Stimulated activated CD4-positive, alpha-beta T cell treated with anti-CD3 and anti-CD28 coated beads, Interleukin-1b, Interleukin-23, amount 100 ng/mL, for 4 hours (primary cell): Measurements from ENCODE around the gene ZNF625.
"Not testable (repeated sequence)": the region's sequence is repeated elsewhere in the genome, so short reads cannot be mapped to it uniquely, and the experiment has no call there.

Source experiments
- DNase-seq, 2 donors: peaks; one replicate each; pipeline ENCODE4 v3.0.0-alpha.2; 2020; ENCODE audit warnings: low read depth in 2 of 2

ZNF625 gene

GRCh38 chr19:12137221-12137940 lies 19.2 kb downstream of the ZNF625 start:
- DNase-seq: no peak

- DNase-seq: no peak
Observed at GRCh38 chr19:12133069-12133468, 23.5 kb downstream of the ZNF625 start.

- no peak for DNase-seq
Observed at GRCh38 chr19:12126707-12127106, 29.8 kb downstream of the ZNF625 start.

GRCh38 chr19:12117201-12117970 lies 39.1 kb downstream of the ZNF625 start:
- DNase-seq: no peak

GRCh38 chr19:12113121-12113520 lies 43.4 kb downstream of the ZNF625 start:
- DNase-seq: no peak

GRCh38 chr19:12112701-12113100 lies 43.8 kb downstream of the ZNF625 start:
- no peak for DNase-seq

GRCh38 chr19:12111943-12112637 lies 44.4 kb downstream of the ZNF625 start:
- no peak for DNase-seq

GRCh38 chr19:12111176-12111575 lies 45.4 kb downstream of the ZNF625 start:
- no peak for DNase-seq

- DNase-seq: not testable (repeated sequence)
Observed at GRCh38 chr19:12103909-12104308, 52.6 kb downstream of the ZNF625 start.

- DNase-seq: no peak
Observed at GRCh38 chr19:12098040-12098439, 58.5 kb downstream of the ZNF625 start.

- DNase-seq: no peak
Observed at GRCh38 chr19:12095111-12095790, 61.3 kb downstream of the ZNF625 start.
